GM19397 (cell line): ENCODE measurements around the gene SRRT.
"Not testable (repeated sequence)": the region's sequence is repeated elsewhere in the genome, so short reads cannot be mapped to it uniquely, and the experiment has no call there.

Experiments used
- ATAC-seq: cut with Tn5 transposase; IDR thresholded peaks from one replicate; pipeline ENCODE4 v1.9.1; 2021; ENCODE audit warnings: mild to moderate bottlenecking, moderate library complexity; ENCODE audit not compliant: unreplicated experiment

SRRT gene

DNA sequence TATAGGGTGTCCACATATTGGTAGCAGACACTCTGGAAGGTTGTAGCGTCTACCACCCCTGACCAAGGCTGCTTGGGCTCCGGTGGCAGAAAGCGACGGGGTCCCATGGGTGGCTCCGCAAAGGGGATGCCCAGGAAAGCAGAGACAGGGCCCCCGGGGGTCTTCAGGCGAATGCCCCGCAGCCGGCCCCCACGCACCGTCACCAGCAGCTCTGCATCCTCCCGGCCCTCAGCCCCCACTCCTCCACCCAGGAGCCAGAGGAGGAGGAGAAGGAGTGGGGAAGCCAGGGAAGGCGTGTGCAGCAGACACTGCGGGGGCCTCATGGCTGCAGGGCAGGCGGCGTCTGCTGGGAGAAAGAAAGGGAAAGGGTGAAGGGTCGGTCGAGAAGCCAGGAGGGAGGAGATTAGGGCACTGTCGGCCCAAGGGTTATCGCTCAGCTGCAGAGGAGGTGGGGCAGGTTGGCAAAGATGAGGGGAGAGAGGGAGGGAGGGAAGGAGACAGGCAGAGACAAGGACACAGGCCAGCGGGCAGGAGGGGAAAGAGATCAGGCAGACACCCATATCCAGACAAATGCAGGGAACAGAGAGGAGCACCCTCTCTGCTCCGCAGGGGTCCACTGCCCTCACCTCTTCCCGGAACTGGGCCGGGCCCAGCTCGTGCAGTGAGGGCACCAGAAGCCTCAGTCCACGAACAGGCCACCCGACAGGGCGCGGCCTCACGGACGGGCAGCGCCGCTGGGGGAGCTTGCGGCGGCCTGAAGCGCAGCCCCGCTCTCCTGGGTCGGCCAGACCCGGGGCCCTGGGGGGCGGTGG lies 19.2 kb downstream of the SRRT start:
- no peak for ATAC-seq

DNA sequence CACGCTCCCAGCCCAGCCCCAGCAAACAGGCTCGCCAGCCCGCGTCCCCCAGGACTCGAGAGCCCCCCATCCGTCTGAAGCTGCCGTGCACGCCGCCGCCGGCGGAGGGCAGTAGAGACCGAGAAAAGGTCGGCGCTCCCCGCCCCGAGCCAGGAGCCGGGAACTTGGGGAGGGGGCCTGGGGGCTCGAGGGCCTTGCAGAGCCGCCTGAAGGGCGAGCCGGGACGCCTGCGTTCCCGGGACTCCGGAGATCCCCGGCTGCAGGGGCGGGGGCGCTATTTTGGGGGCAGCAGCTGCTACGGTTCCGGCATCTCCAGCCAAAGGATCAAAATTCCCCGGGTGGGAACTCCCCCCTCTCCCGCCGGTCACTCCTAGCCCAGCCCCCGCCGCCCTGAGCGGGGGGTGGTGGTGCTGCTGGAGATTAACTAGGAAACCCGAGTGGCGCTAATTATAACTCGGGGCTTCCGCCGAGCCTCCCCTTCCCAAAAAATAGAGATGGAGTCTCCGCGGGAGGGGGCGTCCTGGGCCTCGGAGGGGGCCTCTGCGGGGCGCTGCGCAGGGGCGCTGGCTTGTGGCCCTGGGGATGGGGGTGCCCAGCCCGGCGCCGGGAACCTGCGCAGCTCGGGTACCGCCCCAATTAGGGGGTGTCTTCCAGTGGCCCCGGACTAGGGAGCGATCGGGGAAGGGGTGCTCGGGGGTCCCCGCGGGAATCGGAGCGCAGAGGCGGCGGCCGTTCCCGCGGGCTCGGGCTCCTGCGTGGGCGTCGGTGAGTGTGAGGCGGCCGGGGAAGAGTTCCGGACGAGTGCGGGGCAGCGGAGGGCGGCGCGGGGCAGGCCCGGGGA lies 20.2 kb downstream of the SRRT start:
- ATAC-seq = no peak

DNA sequence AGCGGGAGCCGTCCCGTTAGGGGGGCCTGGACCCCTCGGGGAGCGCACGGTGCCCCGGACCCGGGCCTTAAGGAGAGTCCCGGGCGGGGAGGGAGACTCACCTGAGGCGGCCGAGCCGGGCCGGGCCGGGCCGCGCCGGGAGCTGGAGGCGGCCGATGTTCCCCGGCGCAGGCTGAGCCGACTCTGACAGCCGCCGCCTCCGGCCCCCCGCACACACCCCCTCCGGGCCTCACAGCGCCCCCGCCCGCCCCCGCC lies 20.7 kb downstream of the SRRT start, which contains the start of gene ACHE:
ACHE (minus strand) TSS at position 188 of the 255 bp plus-strand sequence. CDS start 1,656 bp downstream, outside the sequence.
- ATAC-seq = no peak

DNA sequence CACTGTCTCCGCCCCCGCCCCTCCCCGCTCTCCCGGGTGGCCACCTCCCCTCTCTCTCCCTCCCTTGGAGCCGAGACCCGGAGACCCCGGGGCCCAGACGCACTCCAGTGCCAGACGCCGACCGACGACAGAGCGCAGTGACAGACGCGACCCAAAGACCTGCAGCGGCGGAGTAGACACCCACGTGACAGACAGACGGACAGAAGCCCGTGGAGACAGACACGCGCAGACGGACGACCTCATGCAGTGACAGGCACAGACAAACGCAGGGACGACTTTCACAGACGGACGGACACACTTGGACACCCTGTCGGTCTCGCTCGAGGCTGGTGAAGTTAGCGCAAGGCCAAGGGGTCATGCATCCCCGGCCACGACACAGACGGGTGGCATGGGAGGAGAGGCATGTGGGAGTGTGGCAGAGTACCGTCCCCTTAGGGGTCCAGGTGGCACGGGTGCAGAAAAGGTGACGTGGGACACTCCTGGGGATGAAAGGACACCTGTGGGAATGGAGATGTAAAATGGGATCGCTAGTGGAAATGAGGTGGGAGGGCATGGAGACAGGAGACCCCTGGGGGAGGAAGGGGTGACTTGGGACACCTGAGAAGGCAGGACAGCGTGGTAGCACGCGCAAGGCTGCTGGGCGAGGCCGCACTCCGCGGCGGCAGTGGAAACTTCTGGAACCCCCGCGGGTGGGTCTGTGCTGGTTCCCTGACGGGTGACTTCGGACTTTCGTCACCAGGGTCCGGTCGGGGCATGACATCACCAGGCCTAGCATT lies 21.2 kb downstream of the SRRT start:
- ATAC-seq = no peak

DNA sequence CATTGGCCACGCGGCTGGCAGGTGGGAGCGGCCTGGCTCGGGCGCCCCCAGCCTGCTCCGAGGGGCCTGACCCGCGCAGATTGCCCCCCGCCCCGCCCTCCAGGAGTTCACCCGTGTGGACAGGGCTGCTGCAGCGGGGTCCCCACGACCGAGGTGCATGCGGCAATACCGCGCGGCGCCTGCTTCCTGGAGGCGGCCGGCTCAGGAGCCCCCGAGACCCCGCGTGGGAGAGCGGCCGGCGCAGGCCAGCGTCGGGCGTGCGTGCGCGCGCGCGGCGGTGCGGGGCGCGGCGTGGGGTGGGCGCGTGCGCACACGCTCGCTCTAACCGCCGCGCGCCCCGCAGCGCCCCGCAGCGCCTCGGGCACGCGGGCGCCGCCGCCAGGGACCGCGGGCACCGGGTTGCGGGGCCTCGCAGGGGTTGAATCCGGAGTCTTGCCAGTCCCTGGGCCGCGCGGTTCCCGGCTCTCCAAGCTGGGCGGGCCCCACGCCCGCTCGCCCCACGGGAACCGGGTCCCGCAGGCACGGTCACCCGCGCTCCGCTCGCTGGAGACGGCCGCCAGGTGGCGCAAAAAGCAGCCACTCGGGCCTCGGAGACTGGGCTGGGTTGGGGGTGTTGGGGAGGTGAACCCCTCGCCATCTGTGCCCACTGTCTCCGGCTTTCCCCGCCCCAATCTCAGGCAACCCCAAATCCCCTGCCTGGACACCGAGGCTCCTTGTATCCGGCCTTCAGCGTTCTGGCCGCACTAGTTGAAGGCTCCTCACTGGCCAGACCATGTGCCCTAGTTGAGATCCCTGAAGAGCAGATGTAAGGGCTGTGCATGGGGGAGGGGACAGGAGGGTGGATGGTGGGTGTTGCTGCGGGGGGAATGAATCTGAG lies 22.1 kb downstream of the SRRT start:
- ATAC-seq = no peak

DNA sequence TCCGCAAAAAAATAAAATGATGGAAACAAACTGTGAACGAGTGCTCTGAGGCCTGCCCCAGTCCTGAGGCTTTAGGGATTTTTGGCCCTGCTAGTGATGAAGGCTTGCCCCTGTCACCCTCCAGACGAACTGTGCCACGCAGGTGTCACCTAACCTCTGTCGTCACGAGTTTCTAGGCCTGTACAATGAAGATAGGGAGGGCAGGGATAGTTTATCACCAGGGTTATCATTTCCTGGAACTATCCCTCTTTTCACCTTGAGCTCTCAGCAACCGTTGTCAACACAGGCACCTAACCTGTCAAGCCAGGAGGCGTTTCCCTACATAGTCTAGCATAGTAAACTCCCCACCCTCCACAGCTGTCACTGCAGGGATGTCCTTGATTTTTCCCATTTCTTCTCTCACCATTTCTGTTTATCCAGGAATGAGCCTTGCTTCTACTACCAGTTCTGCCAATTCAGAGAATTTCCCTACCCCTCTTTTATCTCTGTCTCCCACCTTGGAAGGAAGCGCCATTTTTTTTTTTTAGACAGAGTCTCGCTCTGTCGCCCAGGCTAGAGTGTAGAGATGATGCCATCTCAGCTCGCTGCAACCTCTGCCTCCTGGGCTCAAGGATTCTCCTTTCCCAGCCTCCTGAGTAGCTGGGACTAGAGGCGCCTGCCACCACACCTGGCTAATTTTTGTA lies 23.0 kb downstream of the SRRT start:
- no peak for ATAC-seq

DNA sequence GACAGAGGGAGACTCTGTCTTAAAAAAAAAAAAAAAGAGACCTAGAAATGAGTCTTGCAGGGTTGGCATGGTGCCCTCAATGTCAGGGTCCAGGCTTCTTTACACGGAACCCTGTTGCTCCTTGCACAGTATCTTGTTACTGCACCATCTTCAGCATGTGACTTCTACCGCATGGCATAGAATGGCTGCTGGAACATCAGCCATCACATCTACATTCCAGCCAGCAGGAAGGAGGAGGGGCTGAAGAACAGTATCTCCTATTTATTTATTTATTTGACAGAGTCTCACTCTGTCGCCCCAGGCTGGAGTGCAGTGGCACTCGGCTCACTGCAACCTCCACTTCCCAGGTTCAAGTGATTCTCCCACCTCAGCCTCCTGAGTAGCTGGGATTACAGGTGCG lies 24.5 kb downstream of the SRRT start:
- ATAC-seq = no peak

DNA sequence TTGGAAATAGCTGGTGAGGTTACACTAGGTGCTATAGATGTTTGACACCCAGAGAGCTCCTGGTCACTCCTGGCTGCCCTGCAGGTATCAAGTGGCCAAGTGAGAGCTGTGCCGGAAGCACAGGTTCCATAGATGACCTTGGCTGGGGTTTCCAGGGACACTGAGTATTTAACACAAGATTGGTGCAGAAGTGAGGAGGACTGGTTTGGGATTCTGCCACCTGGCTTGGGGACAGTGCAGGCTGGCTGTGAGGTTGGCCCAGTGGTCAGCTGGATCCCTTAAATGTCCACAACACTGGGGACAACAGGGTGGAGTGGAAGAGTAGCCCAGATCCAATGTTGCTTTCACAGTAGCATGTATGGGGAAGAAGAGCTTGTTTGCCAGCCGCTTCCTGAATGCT lies 26.1 kb downstream of the SRRT start:
- ATAC-seq = no peak

DNA sequence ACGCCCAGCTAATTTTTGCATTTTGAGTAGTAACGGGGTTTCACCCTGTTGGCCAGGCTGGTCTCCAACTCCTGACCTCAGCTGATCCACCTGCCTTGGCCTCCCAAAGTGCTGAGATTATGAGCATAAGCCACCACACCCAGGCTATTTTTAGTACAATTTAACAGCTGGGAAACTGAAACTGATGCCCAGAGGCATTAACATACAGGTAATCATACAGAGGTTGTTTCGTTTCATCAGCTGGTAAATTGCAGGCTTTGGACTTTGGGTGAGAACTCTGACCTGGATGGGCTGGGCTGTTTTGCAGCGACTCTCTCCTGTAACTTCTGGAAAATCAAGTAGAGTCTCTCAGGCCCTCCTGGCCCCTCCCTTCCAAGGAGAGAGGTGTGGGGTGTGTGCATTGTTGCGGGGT lies 27.0 kb downstream of the SRRT start:
- ATAC-seq = no peak

DNA sequence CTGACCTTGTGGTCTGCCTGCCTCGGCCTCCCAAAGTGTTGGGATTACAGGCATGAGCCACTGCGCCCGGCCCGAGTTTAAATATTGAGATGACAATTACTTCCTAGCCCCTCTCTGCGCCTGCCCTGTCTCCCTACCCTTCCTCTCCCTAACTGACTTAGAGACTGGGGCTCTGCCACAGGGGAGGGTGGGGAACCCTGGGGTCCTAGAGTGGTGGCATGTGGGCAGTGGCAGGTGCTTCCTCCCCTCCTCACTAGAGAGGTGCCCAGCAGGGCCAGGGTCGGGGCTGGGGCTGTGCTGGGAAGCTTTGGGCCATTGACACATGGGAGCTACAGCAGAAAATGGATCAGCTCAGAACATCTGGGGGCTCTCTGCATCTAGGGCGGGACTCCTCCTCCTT lies 27.7 kb downstream of the SRRT start:
- no peak for ATAC-seq

DNA sequence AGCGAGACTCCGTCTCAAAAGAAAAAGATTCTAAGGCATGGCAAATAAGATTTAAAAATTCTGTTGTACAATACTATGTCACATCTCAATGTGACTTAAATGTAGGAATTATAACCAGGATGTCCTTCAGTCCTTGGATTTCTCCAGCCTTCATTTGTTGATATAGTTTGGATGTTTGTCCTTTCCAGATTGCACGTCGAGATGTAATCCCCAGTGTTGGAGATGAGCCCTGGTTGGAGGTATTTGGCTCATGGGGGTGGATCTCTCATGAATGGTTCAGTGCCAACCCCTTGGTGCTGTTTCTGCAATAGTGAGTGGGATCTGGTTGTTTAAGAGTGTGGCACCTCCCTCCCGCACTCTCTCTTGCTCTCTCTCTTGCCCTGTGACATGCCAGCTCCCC lies 33.6 kb downstream of the SRRT start:
- no peak for ATAC-seq

DNA sequence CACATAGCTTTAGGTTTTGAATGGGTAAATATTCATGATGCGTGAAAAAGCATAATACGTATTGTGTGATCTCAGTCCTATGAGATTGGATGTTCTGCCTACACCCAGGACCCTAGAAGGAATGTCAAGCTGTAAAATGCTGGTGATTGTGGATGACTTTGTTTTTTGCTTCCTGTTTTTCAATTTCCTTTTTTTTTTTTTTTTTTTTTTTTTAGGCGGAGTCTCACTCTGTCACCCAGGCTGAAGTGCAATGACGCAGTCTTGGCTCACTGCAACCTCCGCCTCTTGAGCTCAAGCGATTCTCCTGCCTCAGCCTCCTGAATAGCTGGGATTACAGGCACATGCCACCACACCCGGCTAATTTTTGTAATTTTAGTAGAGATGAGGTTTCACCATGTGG lies 35.5 kb downstream of the SRRT start:
- ATAC-seq = not testable (repeated sequence)

DNA sequence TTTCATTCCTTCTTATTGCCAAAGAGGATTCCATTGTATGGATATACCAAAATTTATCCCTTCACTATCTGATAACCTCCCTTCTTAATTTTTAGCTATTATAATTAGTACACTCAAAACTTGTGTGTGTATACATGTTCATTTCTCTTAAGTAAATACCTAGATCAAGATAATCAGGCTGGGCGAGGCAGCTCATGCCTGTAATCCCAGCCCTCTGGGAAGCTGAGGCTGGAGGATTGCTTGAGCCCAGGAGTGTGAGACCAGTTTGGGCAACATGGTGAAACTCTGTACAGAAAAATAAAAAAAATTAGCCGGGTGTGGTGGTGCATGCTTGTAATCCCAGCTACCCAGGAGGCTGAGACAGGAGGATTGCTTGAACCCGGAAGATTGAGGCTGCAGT lies 36.6 kb downstream of the SRRT start:
- no peak for ATAC-seq

DNA sequence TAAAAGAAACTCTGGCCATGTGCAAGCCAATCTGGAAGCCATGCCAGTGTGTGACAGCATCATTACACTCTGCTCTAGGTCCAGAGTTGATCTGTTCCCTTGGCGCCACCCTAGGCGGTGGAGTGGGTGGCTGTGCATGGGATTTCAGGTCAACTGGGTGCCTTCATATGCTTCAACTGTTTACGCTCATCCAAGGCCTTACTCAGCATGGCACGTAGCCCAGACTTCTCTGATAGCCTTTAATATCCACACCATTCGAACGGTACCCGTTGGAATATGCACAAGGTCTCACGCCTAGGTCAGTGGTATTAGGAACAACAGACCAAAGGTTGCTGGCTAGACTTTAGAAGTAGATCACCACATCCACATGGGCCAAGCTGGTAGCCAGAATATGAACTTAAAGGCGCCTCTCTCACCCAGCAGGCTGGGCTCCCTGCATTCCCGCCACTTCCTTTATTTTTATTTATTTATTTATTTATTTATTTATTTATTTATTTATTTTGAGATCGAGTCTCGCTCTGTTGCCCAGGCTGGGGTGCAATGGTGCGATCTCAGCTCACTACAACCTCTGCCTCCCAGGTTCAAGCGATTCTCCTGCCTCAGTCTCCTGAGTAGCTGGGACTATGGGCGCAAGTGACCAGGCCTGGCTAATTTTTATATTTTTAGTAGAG lies 39.4 kb downstream of the SRRT start:
- ATAC-seq = no peak

DNA sequence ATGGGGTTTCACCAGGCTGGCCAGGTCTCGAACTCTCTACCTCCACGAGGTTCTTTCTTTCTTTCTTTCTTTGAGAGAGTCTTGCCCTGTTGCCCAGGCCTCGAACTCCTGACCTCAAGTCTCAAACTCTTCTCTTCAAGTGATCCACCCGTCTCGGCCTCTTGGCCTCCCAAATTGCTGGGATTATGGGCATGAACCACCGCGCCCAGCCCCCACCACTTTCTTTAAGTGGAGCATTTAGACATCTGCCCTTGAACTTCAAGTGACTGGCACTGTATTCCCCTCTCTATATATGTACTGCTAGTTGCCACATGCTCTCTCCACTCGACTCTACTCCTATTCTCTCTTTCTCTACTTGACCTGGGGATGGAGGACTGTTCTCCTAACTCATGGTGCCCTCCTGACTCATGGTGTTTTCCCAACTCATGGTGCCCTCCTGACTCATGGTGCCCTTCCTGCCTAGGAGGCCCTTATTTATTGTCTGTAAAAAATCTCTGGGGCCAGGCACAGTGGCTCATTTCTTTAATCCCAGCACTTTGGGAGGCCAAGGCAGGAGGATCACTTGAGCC lies 40.1 kb downstream of the SRRT start:
- ATAC-seq = no peak

DNA sequence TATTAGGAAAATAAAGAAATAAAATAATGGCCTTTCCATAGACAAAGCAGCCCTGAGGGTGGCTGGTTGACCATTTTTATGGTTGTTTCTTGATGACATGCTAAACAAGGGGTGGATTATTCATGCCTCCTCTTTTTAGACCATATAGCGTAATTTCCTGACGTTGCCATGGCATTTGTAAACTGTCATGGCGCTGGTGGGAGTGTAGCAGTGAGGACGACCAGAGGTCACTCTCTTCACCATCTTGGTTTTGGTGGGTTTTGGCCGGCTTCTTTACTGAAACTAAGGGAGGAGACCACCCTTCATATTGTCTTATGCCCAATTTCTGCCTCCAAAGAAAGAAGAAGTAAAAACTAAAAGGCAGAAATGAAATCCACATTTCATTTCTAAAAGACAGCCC lies 44.4 kb downstream of the SRRT start:
- ATAC-seq = not testable (repeated sequence)

DNA sequence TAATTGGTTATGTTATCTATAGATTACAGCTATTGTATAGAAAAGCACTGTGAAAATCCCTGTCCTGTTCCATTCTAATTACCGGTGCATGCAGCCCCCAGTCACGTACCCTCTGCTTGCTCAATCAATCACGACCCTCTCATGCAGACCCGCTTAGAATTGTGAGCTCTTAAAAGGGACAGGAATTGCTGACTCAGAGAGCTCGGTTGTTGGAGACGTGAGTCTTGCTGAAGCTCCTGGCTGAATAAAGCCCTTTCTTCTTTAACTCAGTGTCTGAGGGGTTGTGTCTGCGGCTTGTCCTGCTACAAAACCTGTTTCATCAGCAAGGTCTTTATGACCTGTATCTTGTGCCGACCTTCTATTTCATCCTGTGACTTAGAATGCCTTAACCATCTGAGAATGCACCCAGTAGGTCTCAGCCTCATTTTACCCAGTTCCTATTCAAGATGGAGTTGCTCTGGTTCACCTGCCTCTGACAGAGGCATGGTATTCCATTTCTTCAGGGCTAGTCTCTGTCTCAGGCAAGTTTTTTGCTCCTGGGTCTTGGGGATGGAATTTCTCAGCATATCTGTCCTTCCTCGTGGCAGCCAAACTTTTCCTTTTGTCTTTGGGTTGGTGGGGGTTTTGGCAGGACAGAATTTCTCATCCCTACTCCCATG lies 45.0 kb downstream of the SRRT start:
- ATAC-seq = not testable (repeated sequence)

DNA sequence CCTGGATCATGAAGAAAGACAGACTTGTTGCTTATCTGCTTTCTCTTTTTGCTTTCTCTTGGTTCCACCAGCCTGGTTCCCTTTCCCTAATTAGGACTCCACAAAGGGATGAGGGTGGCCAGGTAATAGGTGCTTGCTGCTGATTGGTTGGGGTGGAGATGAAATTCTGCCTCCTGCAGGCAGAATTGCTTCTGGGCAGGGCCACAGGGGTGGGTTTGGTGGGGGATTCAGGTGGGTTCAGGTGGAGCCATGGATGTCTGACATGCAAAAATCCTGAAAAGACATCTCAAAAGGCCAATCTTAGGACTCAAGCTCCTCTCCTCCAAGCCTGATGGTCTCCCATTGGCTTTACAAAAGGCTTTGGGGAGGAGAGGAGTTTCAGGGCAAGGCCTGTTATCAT lies 46.1 kb downstream of the SRRT start:
- ATAC-seq = no peak

DNA sequence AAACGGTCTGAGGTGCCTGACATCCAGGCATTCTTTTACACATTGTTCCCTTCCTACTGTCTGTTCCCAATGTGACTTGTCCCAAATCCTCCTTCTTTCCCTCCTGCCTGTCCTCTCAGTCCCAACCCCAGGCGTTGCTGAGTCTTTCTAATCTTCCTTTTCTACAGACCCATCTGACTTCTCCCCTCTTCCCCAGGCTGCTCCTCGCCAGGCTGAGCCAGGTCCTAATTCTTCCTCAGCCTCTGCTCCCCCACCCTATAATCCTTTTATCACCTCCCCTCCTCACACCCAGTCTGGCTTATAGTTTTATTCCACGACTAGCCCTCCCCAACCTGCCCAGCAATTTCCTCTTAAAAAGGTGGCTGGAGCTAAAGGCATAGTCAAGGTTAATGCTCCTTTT lies 48.7 kb downstream of the SRRT start:
- not testable (repeated sequence) for ATAC-seq
